Measurements from ENCODE around the gene CCN5.

Gene CCN5

DNA sequence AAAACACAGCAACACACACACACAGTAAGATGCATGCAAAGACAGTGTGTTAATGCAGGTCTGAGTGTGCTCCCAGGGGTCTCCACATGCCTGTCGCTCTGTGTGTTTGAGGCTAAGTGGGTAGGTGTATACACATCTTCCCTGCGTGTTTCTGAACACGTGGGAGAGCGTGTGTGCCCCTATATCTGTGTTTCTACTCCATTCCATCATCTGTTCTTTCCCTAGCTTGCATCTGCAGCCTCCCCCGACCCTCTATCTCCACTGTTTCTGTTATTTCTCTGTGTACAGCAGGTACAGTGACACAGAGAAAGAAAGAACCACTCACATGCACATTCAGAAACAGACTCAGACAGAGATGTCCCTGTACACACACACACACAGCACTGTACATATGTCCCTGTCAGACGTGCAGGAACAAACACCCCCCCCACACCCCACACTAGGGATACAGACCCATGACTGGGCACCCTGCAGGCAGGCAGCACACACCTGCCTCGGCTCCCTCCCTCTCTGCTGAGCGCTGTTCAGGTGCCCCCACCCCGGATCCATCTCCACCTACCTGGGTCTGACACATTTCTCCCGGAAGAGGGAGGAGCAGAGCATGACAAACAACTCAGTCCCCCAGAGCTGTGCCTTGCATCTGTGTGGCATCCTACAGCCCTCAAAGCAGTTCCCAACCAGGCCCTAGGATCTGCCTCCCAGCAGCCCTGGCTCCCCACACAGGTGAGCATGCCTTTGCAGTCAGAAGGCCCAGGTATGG is 58.1 kb downstream of the CCN5 start:
- TF ChIP-seq, protein P1, sequence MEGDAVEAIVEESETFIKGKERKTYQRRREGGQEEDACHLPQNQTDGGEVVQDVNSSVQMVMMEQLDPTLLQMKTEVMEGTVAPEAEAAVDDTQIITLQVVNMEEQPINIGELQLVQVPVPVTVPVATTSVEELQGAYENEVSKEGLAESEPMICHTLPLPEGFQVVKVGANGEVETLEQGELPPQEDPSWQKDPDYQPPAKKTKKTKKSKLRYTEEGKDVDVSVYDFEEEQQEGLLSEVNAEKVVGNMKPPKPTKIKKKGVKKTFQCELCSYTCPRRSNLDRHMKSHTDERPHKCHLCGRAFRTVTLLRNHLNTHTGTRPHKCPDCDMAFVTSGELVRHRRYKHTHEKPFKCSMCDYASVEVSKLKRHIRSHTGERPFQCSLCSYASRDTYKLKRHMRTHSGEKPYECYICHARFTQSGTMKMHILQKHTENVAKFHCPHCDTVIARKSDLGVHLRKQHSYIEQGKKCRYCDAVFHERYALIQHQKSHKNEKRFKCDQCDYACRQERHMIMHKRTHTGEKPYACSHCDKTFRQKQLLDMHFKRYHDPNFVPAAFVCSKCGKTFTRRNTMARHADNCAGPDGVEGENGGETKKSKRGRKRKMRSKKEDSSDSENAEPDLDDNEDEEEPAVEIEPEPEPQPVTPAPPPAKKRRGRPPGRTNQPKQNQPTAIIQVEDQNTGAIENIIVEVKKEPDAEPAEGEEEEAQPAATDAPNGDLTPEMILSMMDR (IDR thresholded peaks at IDR 0.05; ENCODE audit: low read depth, low read length) = no peak
- TF ChIP-seq POLR2A (IDR thresholded peaks at IDR 0.05; ENCODE audit: extremely low read depth, insufficient read length) = no peak
- DNase-seq (ENCODE audit: low read depth) = no peak
- H3K4me3 ChIP-seq (ENCODE audit: low read depth, low read length) = no peak overlapping the region

DNA sequence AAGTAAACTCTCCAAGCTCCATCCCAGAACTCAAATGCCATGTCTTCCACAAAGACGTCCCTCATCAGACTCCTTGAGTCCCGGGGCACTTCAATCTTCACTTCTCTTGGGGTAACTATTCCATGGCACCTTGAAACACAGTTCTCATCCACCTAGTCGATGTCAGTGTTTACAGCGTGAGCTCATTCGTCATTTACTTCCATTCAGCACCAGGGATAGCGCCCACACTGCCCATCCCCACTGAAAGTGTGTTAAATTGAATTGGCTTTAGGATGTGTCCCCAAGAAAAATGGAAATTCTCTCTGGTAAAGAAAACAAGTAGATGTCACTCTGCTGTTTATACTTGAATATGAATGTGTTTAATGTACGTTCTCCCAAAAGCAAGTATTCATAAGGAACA is 61.8 kb downstream of the CCN5 start:
- peak; percentile 49 for DNase-seq (ENCODE audit: low read depth)
- TF ChIP-seq, protein P1 (IDR thresholded peaks at IDR 0.05; ENCODE audit: low read depth, low read length) = no peak
- no peak for TF ChIP-seq POLR2A (IDR thresholded peaks at IDR 0.05; ENCODE audit: extremely low read depth, insufficient read length)
- no peak for TF ChIP-seq MYC (IDR thresholded peaks at IDR 0.05; ENCODE audit: low read depth, low read length)
- TF ChIP-seq, protein P2, sequence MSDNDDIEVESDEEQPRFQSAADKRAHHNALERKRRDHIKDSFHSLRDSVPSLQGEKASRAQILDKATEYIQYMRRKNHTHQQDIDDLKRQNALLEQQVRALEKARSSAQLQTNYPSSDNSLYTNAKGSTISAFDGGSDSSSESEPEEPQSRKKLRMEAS (IDR thresholded peaks at IDR 0.05; ENCODE audit: low read depth, low read length) = no peak
- H3K4me3 ChIP-seq (ENCODE audit: low read depth, low read length) = no peak overlapping the region
